B cell (primary cell): Measurements from ENCODE around the gene COPZ1. TPM values are rescaled to one million over a fixed set of nuclear protein-coding genes. Genes with fewer than 3 reads are reported as not detected.

ENCODE experiments used
- ATAC-seq: fragments of 200-7000 bp; cut with Tn5 transposase; one replicate; pipeline ENCODE4 v1.10.0; 2021; ENCODE audit warnings: low read depth, mild to moderate bottlenecking, moderate number of reproducible peaks, moderate library complexity
- CTCF ChIA-PET: fragments of 350-600 bp; sonication (Branson Sonifier 250); formaldehyde crosslinking; loops from one replicate; lab custom pipeline; 2021; ENCODE audit warnings: antibody characterized with exemption, inconsistent platforms; lab: Charles Lee
- POLR2A ChIA-PET: fragments of 350-600 bp; sonication (Branson Sonifier 250); formaldehyde crosslinking; loops from one replicate; lab custom pipeline; 2021; ENCODE audit warnings: antibody characterized with exemption; lab: Charles Lee
- DNase-seq: peaks from one replicate; pipeline ENCODE4 v3.0.0; 2013
- H2AFZ ChIP-seq: 2 replicates; pipeline ENCODE4 v1.6.1; 2012; ENCODE audit warnings: mild to moderate bottlenecking, low read depth, low read length; ENCODE audit not compliant: insufficient read depth, poor library complexity, severe bottlenecking
- H3K27ac ChIP-seq, 2 donors: 1 replicate in 1 of 2; 2 replicates in 1 of 2; pipeline ENCODE4 v1.5.1; 2012 to 2013; ENCODE audit warnings: low read length in 2 of 2, mild to moderate bottlenecking in 2 of 2, moderate library complexity in 1 of 2
- H3K27me3 ChIP-seq, 4 experiments: fragments of 200-600 bp in 1 of 4; sonication (generic) in 1 of 4; replicated peaks in 1 of 4; 1 replicate in 2 of 4; 2 replicates in 2 of 4; pipeline versions ENCODE4 v1.6.1 to v1.7.0; 2013 to 2016; ENCODE audit warnings: low read length in 3 of 4, mild to moderate bottlenecking in 2 of 4, mixed read lengths in 1 of 4, moderate library complexity in 1 of 4; ENCODE audit not compliant: insufficient read depth in 4 of 4, control insufficient read depth in 3 of 4; ENCODE audit errors: control extremely low read depth in 1 of 4
- H3K36me3 ChIP-seq, 2 experiments: replicated peaks in 1 of 2; 1 replicate in 1 of 2; 2 replicates in 1 of 2; pipeline versions ENCODE4 v1.6.1 to v1.7.1; 2013; ENCODE audit warnings: low read length in 1 of 2; ENCODE audit not compliant: insufficient read depth in 2 of 2, control insufficient read depth in 1 of 2; ENCODE audit errors: control extremely low read depth in 1 of 2, extremely low read depth in 1 of 2
- H3K4me1 ChIP-seq, 2 donors: fragments of 200-600 bp in 1 of 2; sonication (generic) in 1 of 2; 1 replicate in 1 of 2; 2 replicates in 1 of 2; pipeline versions ENCODE4 v1.5.1 to v1.6.1; 2013 to 2017; ENCODE audit warnings: low read length in 2 of 2; ENCODE audit not compliant: control insufficient read depth in 2 of 2, insufficient read depth in 2 of 2
- H3K4me2 ChIP-seq: replicated peaks from 2 replicates; pipeline ENCODE3; 2012; ENCODE audit warnings: mild to moderate bottlenecking, low read depth, low read length; ENCODE audit not compliant: poor library complexity, severe bottlenecking
- H3K4me3 ChIP-seq, 5 experiments: fragments of 200-600 bp in 1 of 5; sonication (generic) in 1 of 5; 1 replicate in 3 of 5; 2 replicates in 2 of 5; pipeline versions ENCODE4 v1.5.1 to v1.7.0; 2011 to 2016; ENCODE audit warnings: low read length in 4 of 5, mild to moderate bottlenecking in 4 of 5, low read depth in 2 of 5, control low read depth in 1 of 5, moderate library complexity in 1 of 5; ENCODE audit not compliant: insufficient read depth in 1 of 5; ENCODE audit errors: control extremely low read depth in 1 of 5, extremely low read depth in 1 of 5
- H3K79me2 ChIP-seq: fragments of 200-600 bp; sonication (generic); one replicate; pipeline ENCODE4 v1.6.0; 2016; ENCODE audit warnings: low read length; ENCODE audit not compliant: control insufficient read depth, insufficient read depth
- H3K9ac ChIP-seq: fragments of 200-600 bp; sonication (generic); 2 replicates; pipeline ENCODE4 v1.6.1; 2017; ENCODE audit warnings: mild to moderate bottlenecking, low read length, moderate library complexity
- H3K9me3 ChIP-seq, 3 donors: one replicate each; pipeline versions ENCODE4 v1.6.1 to v1.7.1; 2013; ENCODE audit warnings: low read length in 2 of 3; ENCODE audit not compliant: control insufficient read depth in 2 of 3, insufficient read depth in 1 of 3; ENCODE audit errors: control extremely low read depth in 1 of 3
- H4K20me1 ChIP-seq: 2 replicates; pipeline ENCODE4 v1.6.0; 2012; ENCODE audit warnings: mild to moderate bottlenecking, low read length; ENCODE audit not compliant: insufficient read depth, control insufficient read depth, poor library complexity, severe bottlenecking
- H3K27ac Mint-ChIP-seq: one replicate; pipeline ENCODE4 v1.8.0; 2021; ENCODE audit warnings: mixed read lengths
- H3K27me3 Mint-ChIP-seq: one replicate; pipeline ENCODE4 v1.8.0; 2021; ENCODE audit warnings: mixed read lengths
- H3K4me1 Mint-ChIP-seq: one replicate; pipeline ENCODE4 v1.8.0; 2021; ENCODE audit warnings: mixed read lengths
- H3K4me3 Mint-ChIP-seq: one replicate; pipeline ENCODE4 v1.8.0; 2021; ENCODE audit warnings: mixed read lengths
- H3K9me3 Mint-ChIP-seq: one replicate; pipeline ENCODE4 v1.8.0; 2022; ENCODE audit warnings: mixed read lengths; ENCODE audit not compliant: insufficient read depth
- CTCF ChIP-seq: fragments of 200-600 bp; IDR thresholded peaks from one replicate; pipeline ENCODE4 v1.8.0; 2022; ENCODE audit warnings: antibody characterized with exemption, mild to moderate bottlenecking
- EZH2 ChIP-seq: IDR thresholded peaks from 2 replicates; pipeline ENCODE4 v1.6.1; 2012; ENCODE audit warnings: borderline replicate concordance, low read depth, mild to moderate bottlenecking, moderate library complexity, low read length; ENCODE audit not compliant: insufficient read depth, poor library complexity, severe bottlenecking
- WGBS: methylation state at CpG from one replicate; pipeline ENCODE4 v1.1.5; 2013; ENCODE audit warnings: missing lambda C conversion rate; ENCODE audit not compliant: insufficient coverage; 5-methylcytosine and 5-hydroxymethylcytosine counted together
- intact Hi-C: fragments of 100-400 bp; cut with micrococcal nuclease; formaldehyde crosslinking; loops from one replicate; pipeline ENCODE4 v1.10.0; 2022
- polyA plus RNA-seq: library from polyadenylated mRNA; depleted of rRNA; stranded (reverse); fragments of >200 nt; gene quantifications from 2 replicates; pipeline ENCODE4 v1.2.3, GENCODE V29; 2012
- total RNA-seq, 2 donors: library from RNA; stranded (reverse); fragments of 120-200 nt in 1 of 2; gene quantifications; 1 replicate in 1 of 2; 2 replicates in 1 of 2; pipeline versions ENCODE4 v1.2.3 to v1.2.4, GENCODE V29; 2013 to 2022

Gene COPZ1
- total and polyA plus RNA-seq, 2 donors (not counting 1 experiment from before 2014, with no cell fraction given), result 54.9 to 72.1 TPM

GRCh38 chr12:54328595-54329337, 3.8 kb downstream of the COPZ1 start:
- no peak for TF ChIP-seq EZH2
- TF ChIP-seq CTCF, result no peak
- ATAC-seq (no peak), DNase-seq (no peak)
- Mint-ChIP-seq H3K27ac (no peak overlapping the region), H3K9me3 (no peaks in the 10 kb centered on the region), H3K27me3 (no peaks in the 10 kb centered on the region), H3K4me3 (no peak overlapping the region), H3K4me1 (peaks cover 46% of the 10 kb centered on the region)
- Histone ChIP-seq H3K9ac (no peak overlapping the region), H2AFZ (no peak overlapping the region), H3K27me3 (no peaks in the 10 kb centered on the region), H3K27ac (no peak overlapping the region), H4K20me1 (peaks cover 12% of the 10 kb centered on the region), H3K36me3 (peaks cover 0 to 21% of the 10 kb centered on the region in 2 experiments), H3K4me2 (no peak overlapping the region), H3K79me2 (peaks cover 79% of the 10 kb centered on the region), H3K4me3 (no peak overlapping the region), H3K9me3 (no peaks in the 10 kb centered on the region), H3K4me1 (peaks cover 14 to 16% of the 10 kb centered on the region in 2 donors)
- CTCF ChIA-PET, result interaction anchor here (1.2 to 2.0 kb wide), 3 partner anchors 8 to 48 kb away, joined by 3 to 6 read pairs (median 3); partner anchors contain the start of gene HNRNPA1
- WGBS, result 100% methylated on average over 3 of the region's 6 CpGs
- POLR2A ChIA-PET, result no interaction called here
- intact Hi-C loops, result no loop called here

DNA sequence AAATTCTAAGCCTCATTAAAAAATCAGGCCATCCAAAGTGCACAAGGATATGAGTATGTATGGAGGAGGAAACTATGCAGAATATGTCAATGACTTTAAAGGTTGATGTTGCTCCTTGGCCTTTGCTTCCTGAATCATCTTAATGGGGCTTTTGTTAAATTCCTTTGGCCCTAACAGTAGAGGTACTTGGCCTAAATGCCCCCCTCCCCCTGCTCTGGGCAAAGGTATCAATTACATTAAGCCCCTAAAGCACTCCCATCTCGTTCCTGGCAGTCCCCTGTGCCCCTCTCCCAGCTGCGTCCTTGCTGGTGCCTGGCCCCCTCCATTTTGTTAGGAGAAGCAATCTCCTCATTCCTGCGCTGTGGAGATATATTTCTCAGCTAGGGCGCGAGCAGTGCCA, 4.8 kb downstream of the COPZ1 start:
- ChIA-PET POLR2A (no interaction called here), CTCF (interaction anchor here (0.9 to 1.6 kb wide), 4 partner anchors 9 to 78 kb away, joined by 3 to 4 read pairs (median 4); no protein-coding TSS in a partner anchor)
- H3K79me2 ChIP-seq, result peaks cover 85% of the 10 kb centered on the region
- H4K20me1 ChIP-seq, result peaks cover 12% of the 10 kb centered on the region
- no peak overlapping the region for H3K4me3 Mint-ChIP-seq
- H3K27me3 ChIP-seq, result no peaks in the 10 kb centered on the region
- H3K4me3 ChIP-seq, result no peak overlapping the region
- intact Hi-C loops, result no loop called here
- H2AFZ ChIP-seq, result no peak overlapping the region
- no peak for ATAC-seq
- H3K36me3 ChIP-seq, result peaks cover 0 to 22% of the 10 kb centered on the region in 2 experiments
- no peak overlapping the region for H3K27ac Mint-ChIP-seq
- peaks cover 9 to 11% of the 10 kb centered on the region in 2 donors for H3K4me1 ChIP-seq
- no peak overlapping the region for H3K9ac ChIP-seq
- no peak for DNase-seq
- no peak overlapping the region for H3K27ac ChIP-seq
- H3K4me1 Mint-ChIP-seq, result peaks cover 41% of the 10 kb centered on the region
- TF ChIP-seq CTCF (no peak), EZH2 (no peak)
- WGBS, result 100% methylated on average over 2 of the region's 5 CpGs
- H3K9me3 Mint-ChIP-seq, result no peaks in the 10 kb centered on the region
- no peak overlapping the region for H3K4me2 ChIP-seq
- H3K27me3 Mint-ChIP-seq, result no peaks in the 10 kb centered on the region
- no peaks in the 10 kb centered on the region for H3K9me3 ChIP-seq
